GM19193 (cell line): ENCODE data around the gene ADGRE1.

Experiments
- POLR2A ChIP-seq: IDR thresholded peaks from 4 replicates; pipeline ENCODE4 v1.6.1; 2011; ENCODE audit not compliant: insufficient read depth, insufficient read length; ENCODE audit errors: extremely low read depth

ADGRE1 gene

DNA sequence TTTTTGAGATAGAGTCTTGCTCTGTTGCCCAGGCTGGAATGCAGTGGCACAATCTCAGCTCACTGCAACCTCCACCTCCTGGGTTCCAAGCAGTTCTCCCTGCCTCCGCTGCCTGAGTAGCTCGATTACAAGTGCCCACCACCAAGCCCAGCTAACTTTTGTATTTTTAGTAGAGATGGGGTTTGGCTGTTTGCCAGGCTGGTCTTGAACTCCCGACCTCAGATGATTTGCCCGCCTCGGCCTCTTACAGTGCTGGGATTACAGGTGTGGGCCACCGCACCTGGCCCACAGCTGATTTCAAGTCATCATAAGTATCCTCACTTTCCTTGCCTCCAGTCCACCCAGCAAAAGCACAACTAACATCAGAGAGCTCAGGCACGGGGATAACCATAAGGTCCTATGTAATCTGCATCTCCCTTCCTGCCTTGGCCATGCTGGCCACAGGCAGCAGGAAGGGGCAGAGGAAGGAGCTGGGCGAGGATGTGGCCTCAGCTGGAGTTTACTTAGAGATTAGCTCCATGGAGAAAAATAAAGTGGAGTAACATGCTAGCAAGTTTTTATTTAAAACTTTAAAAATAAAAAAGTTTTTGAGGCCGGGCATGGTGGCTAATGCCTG lies 22.9 kb upstream of the ADGRE1 start:
- no peak for TF ChIP-seq POLR2A

DNA sequence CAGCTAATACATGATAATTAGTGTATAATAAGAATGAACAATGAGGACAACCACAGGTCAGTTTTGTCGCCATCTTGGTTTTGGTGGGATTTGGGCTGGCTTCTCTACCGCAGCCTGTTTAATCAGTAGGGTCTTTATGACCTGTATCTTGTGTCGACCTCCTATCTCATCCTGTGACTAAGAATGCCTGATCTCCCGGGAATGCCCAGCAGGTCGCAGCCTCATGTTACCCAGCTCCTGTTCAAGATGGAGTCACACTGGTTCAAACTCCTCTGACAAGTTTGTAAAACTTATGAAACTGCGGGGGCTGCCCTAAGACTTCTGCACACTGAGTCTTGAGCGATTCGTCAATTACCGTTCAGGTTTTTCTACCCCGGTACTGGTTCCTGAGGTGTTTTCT lies 21.5 kb upstream of the ADGRE1 start:
- TF ChIP-seq POLR2A, result no peak

DNA sequence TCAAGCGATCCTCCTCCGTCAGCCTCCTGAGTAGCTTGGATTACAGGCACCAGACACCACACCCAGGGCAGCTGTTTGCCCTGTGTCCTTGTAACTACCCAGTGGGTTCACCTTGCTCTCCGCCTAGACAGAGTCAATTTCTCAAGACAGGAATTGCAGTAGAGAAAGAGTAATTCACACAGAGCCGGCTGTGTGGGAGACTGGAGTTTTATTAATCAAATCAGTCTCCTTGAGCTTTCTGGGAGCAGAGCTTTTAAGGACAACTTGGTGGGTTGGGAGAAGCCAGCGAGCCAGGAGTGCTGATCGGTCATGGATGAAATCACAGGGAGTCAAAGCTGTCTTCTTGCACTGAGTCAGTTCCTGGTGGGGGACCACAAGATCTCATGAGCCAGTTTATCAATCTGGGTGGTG lies 20.6 kb upstream of the ADGRE1 start:
- TF ChIP-seq POLR2A, result no peak

DNA sequence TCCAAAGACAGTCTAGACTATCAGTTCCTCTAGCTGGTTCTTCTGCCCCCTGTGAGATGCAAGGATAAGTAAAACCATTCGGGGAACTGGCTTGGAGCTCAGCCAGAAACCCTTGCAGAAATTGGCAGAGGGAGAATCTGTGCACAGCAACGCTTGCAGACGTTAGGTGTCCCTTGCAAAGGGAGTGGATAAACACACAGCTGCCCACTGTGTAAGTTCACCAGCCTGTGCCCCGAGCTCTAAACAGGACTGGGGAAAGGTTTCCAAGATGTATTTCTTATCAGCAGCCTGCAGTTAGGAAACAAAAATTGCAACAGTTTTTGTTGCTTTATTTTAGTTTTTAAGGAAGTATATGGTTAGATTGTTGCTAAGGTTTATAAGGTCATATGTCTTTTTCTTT lies 19.0 kb upstream of the ADGRE1 start:
- TF ChIP-seq POLR2A, result no peak

DNA sequence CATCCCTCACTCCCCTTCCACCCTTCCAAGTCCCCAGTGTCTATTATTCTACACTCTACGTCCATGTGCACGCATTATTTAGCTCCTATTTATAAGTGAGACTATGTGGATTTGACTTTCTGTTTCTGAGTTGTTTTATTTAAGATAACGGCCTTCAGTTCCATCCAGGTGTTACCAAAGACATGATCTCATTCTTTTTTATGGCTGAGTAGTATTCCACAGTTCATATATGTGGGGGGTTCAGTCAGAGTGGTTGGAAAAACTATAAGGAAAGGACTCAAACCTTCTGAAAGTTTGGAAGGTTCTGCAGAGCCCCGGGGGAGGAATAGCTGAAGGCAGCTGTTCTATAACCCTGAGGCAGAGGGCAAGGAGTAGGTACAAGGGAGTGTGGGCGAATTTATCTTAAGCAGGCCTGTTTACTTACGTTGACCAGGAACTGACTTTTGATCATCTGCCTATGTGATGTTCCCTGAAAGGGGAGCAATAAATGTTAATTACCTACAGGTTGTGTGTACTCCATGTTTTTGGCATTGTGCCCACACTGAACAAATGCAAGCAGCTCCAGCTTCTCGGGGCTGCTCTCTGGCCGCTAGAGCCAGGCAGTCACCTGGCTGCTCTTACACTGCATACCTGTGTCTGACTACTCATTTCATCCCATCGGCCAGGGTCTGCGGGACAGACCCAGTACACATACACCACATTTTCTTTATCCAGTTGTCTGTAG lies 13.5 kb upstream of the ADGRE1 start:
- TF ChIP-seq POLR2A, result no peak

DNA sequence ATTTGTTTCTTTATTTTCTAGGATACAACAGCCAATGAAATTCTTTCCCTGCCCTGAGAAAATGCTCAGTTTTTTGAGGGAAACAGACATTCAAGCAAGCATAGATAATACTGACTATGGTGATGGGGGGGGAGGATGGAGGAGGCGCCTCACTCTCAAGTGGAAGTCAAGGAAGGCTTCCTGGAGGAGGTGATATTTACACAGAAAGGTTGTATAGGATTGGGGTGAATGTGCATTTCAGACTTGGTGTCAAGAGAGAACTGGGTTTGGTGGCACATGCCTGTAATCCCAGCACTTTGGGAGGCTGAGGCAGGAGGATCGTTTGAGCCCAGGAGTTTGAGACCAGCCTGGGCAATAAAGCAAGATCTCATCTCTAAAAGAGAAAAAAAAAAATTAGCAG lies 12.2 kb upstream of the ADGRE1 start:
- no peak for TF ChIP-seq POLR2A

DNA sequence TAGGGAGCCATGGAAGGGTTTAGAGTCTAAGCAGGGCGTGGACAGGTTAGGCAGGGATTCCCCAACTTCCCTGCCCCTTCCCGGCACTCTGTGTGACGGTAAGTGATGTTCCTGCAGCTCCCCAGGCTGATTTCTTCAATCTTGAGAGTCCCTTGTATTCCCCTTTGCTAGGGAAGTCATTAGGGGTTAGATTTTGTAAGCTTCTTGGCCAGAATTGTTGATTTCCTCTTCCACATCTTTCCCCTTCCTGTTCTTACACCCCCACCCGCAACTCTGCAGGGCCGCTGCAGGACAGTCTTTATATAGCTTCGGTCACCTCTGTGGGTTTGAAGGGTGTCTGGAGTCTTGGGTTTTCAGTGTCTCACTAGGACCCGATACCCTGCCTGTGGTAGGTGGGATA lies 10.6 kb upstream of the ADGRE1 start:
- TF ChIP-seq POLR2A, result no peak

DNA sequence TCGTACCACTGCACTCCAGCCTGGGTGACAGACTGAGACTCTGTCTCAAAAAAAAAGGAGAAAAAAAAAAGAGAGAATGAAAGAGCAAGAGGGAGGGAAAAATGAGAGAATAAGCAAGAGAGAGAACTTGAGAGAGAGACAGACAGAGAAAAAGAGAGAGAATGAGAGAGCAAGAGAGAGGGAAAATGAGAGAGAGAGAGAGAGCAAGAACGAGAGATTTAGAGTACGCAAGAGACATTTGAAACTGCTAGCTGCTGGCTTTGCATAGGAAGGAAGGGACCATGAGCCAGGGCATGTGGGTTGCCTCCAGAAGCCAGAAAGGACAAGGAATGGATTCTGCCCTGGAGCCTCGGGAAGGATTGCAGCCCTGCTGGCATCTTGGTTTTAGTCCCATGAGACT lies 9.6 kb upstream of the ADGRE1 start:
- TF ChIP-seq POLR2A, result no peak

DNA sequence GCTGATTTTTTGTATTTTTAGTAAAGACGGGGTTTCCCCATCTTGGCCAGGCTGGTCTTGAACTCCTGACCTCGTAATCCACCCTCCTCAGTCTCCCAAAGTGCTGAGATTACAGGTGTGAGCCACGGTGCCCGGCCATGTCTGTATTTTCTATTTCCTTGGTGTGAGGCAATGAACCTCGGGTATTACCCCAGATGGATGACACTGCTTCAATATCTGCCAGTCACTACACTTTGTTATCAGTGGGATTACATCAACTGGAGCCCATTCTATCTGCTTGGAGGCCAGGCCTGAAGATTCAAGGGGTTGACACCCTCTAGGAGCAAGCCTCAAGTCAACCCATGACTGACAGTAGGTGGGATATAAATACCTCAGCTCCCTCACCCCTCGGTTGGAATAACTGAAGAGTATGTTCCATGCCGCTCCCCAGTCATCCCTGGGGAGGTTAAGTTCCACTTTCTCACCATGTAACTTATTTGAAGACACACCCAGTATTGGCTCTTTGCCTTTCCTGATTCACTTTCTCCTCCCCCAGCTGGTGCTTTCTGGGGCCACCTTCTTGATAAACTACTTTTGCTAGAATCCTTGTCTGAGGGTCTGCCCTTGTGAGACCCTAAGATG lies 992 bp upstream of the ADGRE1 start:
- TF ChIP-seq POLR2A, result no peak

DNA sequence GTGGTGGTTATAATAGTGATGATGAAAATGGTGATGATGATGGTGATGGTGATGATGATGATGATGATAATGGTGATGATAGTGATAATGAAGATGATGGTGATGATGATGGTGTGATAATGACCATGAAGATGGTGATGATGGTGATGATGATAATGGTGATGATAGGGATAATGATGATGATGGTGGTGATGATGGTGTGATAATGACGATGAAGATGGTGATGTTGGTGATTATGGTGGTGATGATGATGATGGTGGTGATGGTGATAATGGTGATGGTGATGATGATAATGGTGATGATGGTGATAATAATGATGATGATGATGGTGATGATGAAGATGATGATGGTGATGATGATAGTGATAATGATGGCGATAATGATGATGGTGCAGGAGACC lies 1.6 kb downstream of the ADGRE1 start:
- TF ChIP-seq POLR2A, result no peak

DNA sequence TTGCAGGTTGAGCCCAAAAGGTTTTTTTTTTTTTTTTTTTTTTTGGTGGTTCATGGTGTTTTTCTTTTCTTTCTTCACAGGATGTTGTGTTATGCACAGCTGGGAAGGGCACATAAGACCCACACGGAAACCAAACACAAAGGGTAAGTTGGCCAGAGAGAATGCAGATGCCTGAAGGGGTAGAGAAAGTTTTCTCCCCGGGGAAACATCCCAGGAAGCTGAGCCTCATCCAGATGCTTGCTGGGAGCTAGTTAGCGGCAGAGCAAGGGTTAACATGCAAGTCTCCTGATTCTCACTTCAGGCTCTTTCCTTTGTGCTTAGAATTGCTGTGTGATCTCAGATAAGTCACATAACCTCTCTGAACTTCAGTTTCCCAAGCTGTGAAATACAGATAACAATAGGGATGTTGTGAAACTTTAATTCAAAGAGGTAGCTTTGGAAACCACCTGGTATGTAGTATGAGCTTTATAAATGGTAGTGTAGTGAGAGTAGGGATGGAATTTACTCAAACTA lies 3.1 kb downstream of the ADGRE1 start:
- TF ChIP-seq POLR2A, result no peak

DNA sequence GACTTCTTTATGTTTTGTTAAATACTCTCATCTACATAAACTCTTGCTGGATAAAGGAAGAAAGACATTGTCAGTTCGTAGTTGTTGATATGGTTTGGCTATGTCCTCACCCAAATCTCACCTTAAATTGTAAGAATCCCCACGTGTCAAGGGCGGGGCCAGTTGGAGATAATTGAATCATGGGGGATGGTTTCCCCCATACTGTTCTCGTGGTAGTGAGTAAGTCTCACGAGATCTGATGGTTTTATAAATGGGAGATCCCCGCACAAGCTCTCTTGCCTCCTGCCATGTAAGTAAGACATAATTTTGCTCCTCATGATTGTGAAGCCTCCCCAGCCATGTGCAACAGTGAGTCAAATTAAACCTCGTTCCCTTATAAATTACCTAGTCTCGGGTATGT lies 3.6 kb downstream of the ADGRE1 start:
- no peak for TF ChIP-seq POLR2A

DNA sequence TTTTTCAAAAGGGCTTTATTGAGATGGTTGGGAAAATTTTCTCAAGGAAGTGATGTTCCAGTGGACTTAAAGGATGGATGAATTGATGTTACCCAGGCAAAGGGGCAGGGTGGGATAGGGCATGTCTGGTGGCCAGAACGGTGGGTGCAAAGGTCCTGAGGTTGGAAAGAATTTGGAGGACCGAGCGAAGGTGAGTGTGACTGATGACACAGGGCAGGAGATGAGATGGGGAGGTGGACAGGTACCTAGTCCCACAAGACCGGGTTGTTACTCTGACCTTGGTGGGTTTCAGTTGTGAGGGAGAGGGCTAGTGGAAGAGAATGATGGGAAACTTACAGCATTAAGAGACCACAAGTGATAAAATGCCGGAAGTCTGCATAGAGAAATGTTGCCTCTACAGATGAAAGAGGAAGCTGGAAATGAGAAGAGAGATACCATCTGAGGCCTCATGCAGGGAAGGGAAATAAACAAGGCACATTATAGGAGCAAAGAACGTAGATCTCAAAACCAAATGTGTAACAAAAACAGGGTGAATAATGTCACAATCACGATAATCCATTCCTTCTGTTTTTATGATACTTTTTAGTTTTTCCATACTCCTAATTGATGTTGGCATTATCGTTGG lies 4.5 kb downstream of the ADGRE1 start:
- no peak for TF ChIP-seq POLR2A

DNA sequence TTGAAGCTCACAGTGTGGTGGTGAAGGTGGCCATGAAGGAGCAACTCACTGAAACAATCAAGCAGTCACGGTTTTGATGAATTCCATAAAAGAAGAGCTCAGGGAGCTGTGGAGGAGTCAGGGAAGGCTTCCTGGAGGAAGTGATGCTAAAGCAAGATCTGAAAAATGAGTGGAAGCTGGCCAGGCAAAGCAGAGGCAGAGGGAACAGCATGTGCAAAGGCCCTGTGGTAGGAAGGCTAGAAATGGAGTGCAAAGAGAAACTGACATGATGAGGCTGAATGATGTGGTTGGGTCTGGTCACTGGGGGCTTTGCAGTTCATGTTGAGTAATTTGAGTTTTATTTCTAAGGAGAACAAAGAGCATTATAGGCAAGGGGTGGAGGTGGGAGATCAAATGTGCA lies 6.9 kb downstream of the ADGRE1 start:
- TF ChIP-seq POLR2A, result no peak

DNA sequence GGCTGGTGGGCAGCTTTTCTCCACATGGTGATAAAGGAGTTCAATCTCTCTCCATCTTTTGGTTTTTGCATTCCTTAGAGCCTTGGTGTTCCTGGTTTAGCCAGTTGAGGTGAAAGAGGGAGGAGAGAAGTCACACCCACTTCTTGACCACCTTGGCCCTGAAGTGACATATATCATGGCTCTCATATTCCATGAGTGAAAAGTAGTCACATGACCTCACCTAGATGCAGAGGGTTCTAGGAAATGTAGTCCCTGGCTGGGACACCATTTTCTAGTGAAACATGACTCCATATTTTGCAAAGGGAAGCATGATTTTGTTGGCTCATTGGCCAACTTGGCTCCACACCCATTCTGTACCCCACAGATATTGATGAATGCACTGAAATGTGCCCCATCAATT lies 16.1 kb downstream of the ADGRE1 start:
- no peak for TF ChIP-seq POLR2A
